Muscle layer of duodenum (tissue), 2 donors: ENCODE results near the gene TPBGL.

Source experiments
- H3K27ac ChIP-seq: one replicate; pipeline ENCODE4 v1.7.0; 2013; ENCODE audit warnings: mild to moderate bottlenecking, low read length
- H3K27me3 ChIP-seq: one replicate; pipeline ENCODE4 v1.7.0; 2013; ENCODE audit warnings: low read depth, mild to moderate bottlenecking, control low read depth, low read length
- H3K36me3 ChIP-seq, 2 donors: one replicate each; pipeline ENCODE4 v1.7.0; 2013; ENCODE audit warnings: low read length in 2 of 2, control low read depth in 1 of 2, mild to moderate bottlenecking in 1 of 2; ENCODE audit not compliant: insufficient read depth in 2 of 2, control insufficient read depth in 1 of 2
- H3K4me1 ChIP-seq, 2 donors: one replicate each; pipeline ENCODE4 v1.7.0; 2013; ENCODE audit warnings: low read length in 2 of 2, mild to moderate bottlenecking in 2 of 2, control low read depth in 1 of 2, moderate library complexity in 1 of 2; ENCODE audit not compliant: insufficient read depth in 2 of 2, control insufficient read depth in 1 of 2
- H3K4me3 ChIP-seq, 2 donors: one replicate each; pipeline ENCODE4 v1.7.0; 2013; ENCODE audit warnings: low read length in 2 of 2, low read depth in 1 of 2, mild to moderate bottlenecking in 1 of 2
- H3K9me3 ChIP-seq, 2 donors: one replicate each; pipeline ENCODE4 v1.7.0; 2013; ENCODE audit warnings: low read length in 2 of 2, control low read depth in 1 of 2, mild to moderate bottlenecking in 1 of 2; ENCODE audit not compliant: control insufficient read depth in 1 of 2
- donor health status: healthy.

TPBGL gene

GRCh38 chr11:75214411-75214821 is 26.2 kb upstream of the TPBGL start:
- Histone ChIP-seq H3K9me3 (no peaks in the 10 kb centered on the region), H3K27ac (no peak overlapping the region), H3K27me3 (no peaks in the 10 kb centered on the region), H3K36me3 (no peaks in the 10 kb centered on the region), H3K4me1 (no peaks in the 10 kb centered on the region), H3K4me3 (no peak overlapping the region)

GRCh38 chr11:75214843-75215242 is 25.7 kb upstream of the TPBGL start:
- no peaks in the 10 kb centered on the region for H3K27me3 ChIP-seq
- no peaks in the 10 kb centered on the region for H3K36me3 ChIP-seq
- no peaks in the 10 kb centered on the region for H3K9me3 ChIP-seq
- no peak overlapping the region for H3K4me3 ChIP-seq
- H3K27ac ChIP-seq = no peak overlapping the region
- H3K4me1 ChIP-seq = no peaks in the 10 kb centered on the region

GRCh38 chr11:75219869-75220268 is 20.7 kb upstream of the TPBGL start:
- Histone ChIP-seq H3K27me3 (no peaks in the 10 kb centered on the region), H3K36me3 (no peaks in the 10 kb centered on the region), H3K4me3 (no peak overlapping the region), H3K27ac (no peak overlapping the region), H3K9me3 (no peaks in the 10 kb centered on the region), H3K4me1 (no peaks in the 10 kb centered on the region)

GRCh38 chr11:75223954-75224643 is 16.5 kb upstream of the TPBGL start:
- no peaks in the 10 kb centered on the region for H3K4me1 ChIP-seq

GRCh38 chr11:75225794-75226193 is 14.8 kb upstream of the TPBGL start:
- Histone ChIP-seq H3K9me3 (no peaks in the 10 kb centered on the region), H3K36me3 (no peaks in the 10 kb centered on the region), H3K27me3 (no peaks in the 10 kb centered on the region), H3K27ac (no peak overlapping the region), H3K4me1 (no peaks in the 10 kb centered on the region), H3K4me3 (no peak overlapping the region)

More at GRCh38 chr11:75223954-75224643, 16.5 kb upstream of the TPBGL start:
- Histone ChIP-seq H3K27ac (no peak overlapping the region), H3K36me3 (no peaks in the 10 kb centered on the region), H3K9me3 (no peaks in the 10 kb centered on the region), H3K4me3 (no peak overlapping the region), H3K27me3 (no peaks in the 10 kb centered on the region)

GRCh38 chr11:75229466-75229865 is 11.1 kb upstream of the TPBGL start:
- Histone ChIP-seq H3K4me1 (no peaks in the 10 kb centered on the region), H3K27ac (no peak overlapping the region), H3K36me3 (no peaks in the 10 kb centered on the region), H3K9me3 (no peaks in the 10 kb centered on the region), H3K27me3 (no peaks in the 10 kb centered on the region), H3K4me3 (no peak overlapping the region)

- Histone ChIP-seq H3K4me3 (no peak overlapping the region), H3K9me3 (no peaks in the 10 kb centered on the region), H3K36me3 (no peaks in the 10 kb centered on the region), H3K27ac (no peak overlapping the region), H3K4me1 (no peaks in the 10 kb centered on the region), H3K27me3 (no peaks in the 10 kb centered on the region)
Measured at GRCh38 chr11:75230621-75231020, 10.0 kb upstream of the TPBGL start.

GRCh38 chr11:75233754-75234172 is 6.8 kb upstream of the TPBGL start:
- no peaks in the 10 kb centered on the region for H3K4me1 ChIP-seq
- H3K9me3 ChIP-seq = no peaks in the 10 kb centered on the region
- H3K27ac ChIP-seq = no peak overlapping the region
- H3K27me3 ChIP-seq = no peaks in the 10 kb centered on the region
- no peak overlapping the region for H3K4me3 ChIP-seq
- H3K36me3 ChIP-seq = no peaks in the 10 kb centered on the region

GRCh38 chr11:75236062-75236461 is 4.5 kb upstream of the TPBGL start:
- no peak overlapping the region for H3K4me3 ChIP-seq
- H3K27me3 ChIP-seq = peaks cover 14% of the 10 kb centered on the region
- no peaks in the 10 kb centered on the region for H3K36me3 ChIP-seq
- no peak overlapping the region for H3K27ac ChIP-seq
- no peaks in the 10 kb centered on the region for H3K9me3 ChIP-seq
- H3K4me1 ChIP-seq = peaks cover 0 to 9% of the 10 kb centered on the region in 2 donors

GRCh38 chr11:75237050-75237449 is 3.5 kb upstream of the TPBGL start:
- Histone ChIP-seq H3K9me3 (no peaks in the 10 kb centered on the region), H3K4me3 (no peak overlapping the region), H3K36me3 (no peaks in the 10 kb centered on the region), H3K27me3 (peaks cover 14% of the 10 kb centered on the region), H3K27ac (no peak overlapping the region), H3K4me1 (peaks cover 0 to 9% of the 10 kb centered on the region in 2 donors)

- no peak overlapping the region for H3K4me3 ChIP-seq
- H3K27me3 ChIP-seq = peaks cover 22% of the 10 kb centered on the region
- H3K4me1 ChIP-seq = peaks cover 0 to 13% of the 10 kb centered on the region in 2 donors
Measured at GRCh38 chr11:75238595-75239440, 1.8 kb upstream of the TPBGL start.

More at GRCh38 chr11:75238595-75239440, 1.8 kb upstream of the TPBGL start:
- H3K9me3 ChIP-seq = no peaks in the 10 kb centered on the region
- H3K36me3 ChIP-seq = no peaks in the 10 kb centered on the region
- no peak overlapping the region for H3K27ac ChIP-seq
